HG02852 (cell line): ENCODE results near the gene SUPT6H.
A peak's percentile ranks its signal among the peaks of the same experiment; 100 is the strongest.
"Not testable (repeated sequence)": the region's sequence is repeated elsewhere in the genome, so short reads cannot be mapped to it uniquely, and the experiment has no call there.

ENCODE experiments used
- ATAC-seq: cut with Tn5 transposase; IDR thresholded peaks from one replicate; pipeline ENCODE4 v1.9.1; 2021; ENCODE audit warnings: mild to moderate bottlenecking, moderate library complexity; ENCODE audit not compliant: unreplicated experiment

Gene SUPT6H

DNA sequence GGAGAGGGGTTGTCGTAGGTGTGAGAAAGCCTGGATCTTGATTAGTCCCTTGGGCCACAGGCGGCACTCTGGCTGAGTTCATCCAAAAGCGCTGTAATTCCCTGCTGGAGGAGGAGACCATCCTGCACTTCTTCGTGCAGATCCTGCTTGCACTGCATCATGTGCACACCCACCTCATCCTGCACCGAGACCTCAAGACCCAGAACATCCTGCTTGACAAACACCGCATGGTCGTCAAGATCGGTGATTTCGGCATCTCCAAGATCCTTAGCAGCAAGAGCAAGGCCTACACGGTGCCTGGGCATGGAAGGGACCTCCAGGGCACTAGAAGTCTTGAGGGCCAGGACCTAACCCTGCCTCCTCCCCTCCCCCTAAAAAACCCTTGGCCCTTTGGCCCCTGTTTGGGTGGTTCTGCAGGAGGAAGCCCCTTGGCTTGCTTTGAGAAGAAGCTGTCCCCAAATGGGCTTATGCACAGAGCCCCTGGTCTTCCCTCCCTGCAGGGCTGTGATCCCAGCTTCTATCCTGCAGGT, 72.8 kb downstream of the SUPT6H start:
- ATAC-seq, result no peak

GRCh38 chr17:28735242-28735722, 73.3 kb downstream of the SUPT6H start:
- ATAC-seq, result no peak

DNA sequence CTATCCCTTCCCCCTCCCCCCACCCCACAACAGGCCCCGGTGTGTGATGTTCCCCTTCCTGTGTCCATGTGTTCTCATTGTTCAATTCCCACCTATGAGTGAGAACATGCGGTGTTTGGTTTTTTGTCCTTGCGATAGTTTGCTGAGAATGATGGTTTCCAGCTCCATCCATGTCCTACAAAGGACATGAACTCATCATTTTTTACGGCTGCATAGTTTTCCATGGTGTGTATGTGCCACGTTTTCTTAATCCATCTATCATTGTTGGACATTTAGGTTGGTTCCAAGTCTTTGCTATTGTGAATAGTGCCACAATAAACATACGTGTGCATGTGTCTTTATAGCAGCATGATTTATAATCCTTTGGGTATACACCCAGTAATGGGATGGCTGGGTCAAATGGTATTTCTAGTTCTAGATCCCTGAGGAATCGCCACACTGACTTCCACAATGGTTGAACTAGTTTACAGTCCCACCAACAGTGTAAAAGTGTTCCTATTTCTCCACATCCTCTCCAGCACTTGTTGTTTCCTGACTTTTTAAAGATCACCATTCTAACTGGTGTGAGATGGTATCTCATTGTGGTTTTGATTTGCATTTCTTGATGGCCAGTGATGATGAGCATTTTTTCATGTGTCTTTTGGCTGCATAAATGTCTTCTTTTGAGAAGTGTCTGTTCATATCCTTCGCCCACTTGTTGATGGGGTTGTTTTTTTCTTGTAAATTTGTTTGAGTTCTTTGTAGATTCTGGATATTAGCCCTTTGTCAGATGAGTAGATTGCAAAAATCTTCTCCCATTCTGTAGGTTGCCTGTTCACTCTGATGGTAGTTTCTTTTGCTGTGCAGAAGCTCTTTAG, 74.1 kb downstream of the SUPT6H start:
- not testable (repeated sequence) for ATAC-seq

DNA sequence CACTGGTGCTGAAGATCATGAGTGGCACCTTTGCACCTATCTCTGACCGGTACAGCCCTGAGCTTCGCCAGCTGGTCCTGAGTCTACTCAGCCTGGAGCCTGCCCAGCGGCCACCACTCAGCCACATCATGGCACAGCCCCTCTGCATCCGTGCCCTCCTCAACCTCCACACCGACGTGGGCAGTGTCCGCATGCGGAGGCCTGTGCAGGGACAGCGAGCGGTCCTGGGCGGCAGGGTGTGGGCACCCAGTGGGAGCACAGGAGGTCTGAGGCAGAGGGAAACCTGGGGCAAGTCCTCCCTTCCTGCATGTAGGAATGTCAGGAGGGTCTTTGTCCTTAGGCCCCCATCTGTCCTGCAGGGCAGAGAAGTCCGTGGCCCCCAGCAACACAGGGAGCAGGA, 75.3 kb downstream of the SUPT6H start:
- ATAC-seq, result no peak

DNA sequence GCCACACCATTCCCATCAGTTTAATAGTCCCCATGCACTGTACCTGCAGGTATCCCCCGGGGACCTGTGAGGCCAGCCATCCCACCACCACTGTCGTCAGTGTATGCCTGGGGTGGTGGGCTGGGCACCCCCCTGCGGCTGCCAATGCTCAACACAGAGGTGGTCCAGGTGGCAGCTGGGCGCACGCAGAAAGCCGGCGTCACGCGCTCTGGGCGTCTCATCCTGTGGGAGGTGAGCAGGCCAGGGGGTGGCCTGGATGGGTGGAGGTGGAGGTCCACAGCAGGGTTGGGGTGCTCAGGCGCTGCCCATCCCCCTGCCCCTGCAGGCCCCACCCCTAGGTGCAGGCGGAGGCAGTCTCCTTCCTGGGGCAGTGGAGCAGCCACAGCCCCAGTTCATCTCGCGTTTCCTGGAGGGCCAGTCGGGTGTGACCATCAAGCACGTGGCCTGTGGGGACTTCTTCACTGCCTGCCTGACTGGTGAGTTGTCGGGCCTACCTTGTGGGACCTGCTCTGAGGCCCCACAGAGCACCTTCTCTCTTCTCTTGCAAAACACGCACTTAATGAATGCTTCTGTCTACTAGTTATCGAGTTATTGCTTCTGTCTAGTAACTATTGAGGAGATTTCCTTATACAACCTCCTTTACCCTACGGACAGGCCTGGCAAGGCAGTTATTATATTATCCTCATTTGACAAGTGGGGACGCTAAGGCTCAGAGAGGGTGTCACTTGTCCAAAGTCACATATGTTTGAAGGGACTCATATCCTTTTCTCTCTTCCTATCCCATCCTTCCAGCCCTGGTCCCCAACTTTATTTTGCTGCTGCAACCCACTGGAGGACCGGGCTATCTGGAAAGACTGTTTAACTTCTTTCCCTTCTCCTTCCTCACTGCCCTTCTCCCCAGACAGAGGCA, 76.0 kb downstream of the SUPT6H start:
- ATAC-seq, result peak; percentile 73

DNA sequence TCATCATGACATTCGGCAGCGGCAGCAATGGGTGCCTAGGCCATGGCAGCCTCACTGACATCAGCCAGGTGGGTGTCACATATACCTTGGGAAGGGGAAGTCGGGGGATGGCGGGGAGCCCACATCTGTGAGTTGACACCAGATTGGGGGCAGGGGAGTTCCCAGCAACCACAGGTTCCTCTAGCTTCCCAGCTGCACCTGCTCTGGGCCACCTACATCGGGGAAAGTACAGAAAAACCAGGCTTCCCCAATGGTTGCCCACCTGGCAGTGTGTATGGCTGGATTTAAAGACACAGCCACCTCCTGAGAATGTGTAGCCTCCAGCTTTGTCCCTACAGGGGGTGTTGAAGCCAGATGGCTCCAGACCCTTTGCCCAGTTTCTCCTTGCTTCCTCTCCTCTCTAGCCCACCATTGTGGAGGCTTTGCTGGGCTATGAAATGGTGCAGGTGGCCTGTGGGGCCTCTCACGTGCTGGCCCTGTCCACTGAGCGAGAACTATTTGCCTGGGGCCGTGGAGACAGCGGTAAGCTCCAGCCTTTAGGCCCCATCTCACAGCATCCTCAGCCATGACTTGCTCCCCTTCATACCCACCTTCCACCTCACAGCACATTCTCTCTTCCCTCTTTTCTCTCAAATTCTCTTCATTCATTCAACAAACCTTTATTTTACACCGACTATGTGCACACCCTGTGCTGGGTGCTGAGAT, 76.8 kb downstream of the SUPT6H start:
- ATAC-seq, result no peak

DNA sequence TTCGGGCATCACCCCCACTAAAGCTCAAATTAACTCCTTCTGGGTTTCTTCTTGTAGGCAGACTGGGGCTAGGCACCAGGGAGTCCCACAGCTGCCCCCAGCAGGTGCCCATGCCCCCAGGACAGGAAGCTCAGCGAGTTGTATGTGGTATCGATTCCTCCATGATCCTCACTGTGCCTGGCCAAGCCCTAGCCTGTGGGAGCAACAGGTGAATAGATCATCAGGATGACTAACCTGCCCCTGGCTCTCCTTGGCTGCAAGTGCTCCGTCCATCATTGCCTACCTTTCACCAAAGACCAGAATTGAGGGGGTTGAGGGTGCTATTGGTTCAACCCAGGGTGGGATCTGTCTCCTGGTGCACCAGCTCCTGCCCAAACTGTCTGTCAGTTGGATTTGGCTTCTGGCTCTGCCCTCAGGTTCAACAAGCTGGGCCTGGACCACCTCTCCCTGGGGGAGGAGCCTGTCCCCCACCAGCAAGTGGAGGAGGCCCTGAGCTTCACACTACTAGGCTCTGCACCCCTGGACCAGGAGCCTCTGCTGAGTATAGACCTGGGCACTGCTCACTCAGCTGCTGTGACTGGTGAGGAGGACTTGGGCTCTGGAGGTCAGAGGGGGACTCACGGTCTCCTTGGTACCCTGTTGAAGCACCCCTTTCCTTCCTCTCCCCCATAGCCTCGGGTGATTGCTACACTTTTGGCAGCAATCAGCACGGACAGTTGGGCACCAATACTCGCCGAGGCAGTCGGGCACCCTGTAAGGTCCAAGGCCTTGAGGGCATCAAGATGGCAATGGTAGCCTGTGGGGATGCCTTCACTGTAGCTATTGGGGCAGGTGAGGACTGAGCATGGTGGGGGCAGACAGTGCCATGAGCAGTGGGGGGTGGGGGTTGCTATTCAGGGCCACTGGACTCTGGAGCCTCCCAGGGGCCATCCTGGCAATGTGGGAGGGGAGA, 78.7 kb downstream of the SUPT6H start:
- no peak for ATAC-seq

DNA sequence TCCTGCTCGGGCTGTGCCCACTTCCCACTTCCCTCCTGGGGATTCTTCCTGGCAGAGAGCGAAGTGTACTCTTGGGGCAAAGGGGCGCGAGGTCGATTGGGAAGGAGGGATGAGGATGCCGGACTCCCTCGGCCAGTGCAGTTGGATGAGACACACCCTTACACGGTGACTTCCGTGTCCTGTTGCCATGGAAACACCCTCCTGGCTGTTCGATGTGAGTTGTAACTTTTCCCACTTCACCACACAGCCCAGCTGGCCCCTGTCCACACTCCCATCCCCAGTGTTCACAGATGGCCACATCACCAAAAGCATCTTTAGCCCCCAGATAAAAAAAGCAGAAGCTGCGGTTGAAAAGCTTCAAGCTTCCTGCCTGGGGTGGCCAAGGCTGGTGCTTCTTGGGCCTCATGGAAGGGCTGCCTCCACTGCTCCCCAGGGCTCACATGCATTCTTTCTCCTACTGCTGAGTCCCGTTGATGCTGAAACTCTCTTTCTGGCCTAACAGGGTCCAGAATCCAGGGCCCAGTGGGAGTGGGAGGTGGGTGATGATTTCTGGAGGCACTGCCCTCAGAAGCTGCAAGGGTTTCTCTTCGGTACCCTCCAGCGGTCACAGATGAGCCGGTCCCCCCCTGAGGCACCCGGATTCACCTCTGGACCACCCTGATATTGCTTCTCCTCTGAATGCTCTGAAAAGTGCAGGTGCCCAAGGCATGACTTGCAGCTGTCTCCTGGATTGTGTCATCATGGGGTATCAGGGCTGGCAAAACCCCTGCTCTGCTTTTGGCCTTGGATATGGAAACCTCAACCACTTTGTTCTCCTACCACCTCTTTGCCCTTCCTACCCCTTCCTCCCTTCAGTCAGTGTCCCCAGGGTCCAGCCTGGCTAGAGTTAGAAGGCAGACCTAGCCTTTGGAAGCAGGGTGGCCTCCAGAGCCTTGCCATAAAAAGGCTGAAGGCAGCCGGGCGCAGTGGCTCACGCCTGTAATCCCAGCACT, 79.6 kb downstream of the SUPT6H start:
- no peak for ATAC-seq

- ATAC-seq, result peak; percentile 67
These were observed 81.5 kb downstream of the SUPT6H start, which contains the start of gene TRAF4 for GRCh38 chr17:28743243-28744103. TRAF4 (plus strand) TSS chr17:28744011; CDS start chr17:28744113, 102 bp downstream.

DNA sequence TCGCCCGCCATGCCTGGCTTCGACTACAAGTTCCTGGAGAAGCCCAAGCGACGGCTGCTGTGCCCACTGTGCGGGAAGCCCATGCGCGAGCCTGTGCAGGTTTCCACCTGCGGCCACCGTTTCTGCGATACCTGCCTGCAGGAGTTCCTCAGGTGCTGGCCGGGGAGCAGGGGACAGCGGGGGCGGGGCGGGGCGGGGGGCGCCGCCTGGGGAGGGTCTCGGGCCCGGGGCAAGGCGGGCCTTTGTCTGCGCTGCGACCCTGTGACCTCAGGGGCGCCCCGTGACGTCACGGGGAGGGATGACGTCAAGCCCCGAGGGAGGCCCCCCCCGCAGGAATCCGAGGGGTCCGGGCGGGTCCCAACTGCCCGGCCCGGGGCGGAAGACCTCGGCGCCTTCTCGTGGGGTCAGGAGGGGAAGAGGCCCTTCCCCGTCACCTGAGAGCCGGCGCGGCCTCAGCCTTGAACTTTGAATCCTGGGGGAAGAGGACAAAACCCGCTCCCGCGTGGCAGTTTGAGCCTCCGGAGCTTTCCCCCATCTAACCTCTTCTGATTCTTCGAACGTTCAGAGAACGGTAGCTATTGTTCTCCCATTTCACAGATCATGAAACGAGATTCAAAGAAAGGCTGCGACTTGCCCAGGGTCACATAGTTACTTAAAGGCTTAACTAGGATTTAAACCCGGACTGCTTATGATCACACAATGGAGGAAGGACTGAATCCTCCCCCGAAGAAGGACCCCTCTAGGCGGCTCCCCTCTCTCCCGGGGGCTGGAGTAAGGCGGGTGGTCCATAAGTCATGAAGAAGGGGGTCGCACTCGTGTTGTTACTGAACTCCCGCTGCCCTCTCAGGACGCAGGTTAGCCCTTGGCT, 82.3 kb downstream of the SUPT6H start:
- peak; percentile 29 for ATAC-seq

- no peak for ATAC-seq
These were observed 83.2 kb downstream of the SUPT6H start for GRCh38 chr17:28744972-28745785.

DNA sequence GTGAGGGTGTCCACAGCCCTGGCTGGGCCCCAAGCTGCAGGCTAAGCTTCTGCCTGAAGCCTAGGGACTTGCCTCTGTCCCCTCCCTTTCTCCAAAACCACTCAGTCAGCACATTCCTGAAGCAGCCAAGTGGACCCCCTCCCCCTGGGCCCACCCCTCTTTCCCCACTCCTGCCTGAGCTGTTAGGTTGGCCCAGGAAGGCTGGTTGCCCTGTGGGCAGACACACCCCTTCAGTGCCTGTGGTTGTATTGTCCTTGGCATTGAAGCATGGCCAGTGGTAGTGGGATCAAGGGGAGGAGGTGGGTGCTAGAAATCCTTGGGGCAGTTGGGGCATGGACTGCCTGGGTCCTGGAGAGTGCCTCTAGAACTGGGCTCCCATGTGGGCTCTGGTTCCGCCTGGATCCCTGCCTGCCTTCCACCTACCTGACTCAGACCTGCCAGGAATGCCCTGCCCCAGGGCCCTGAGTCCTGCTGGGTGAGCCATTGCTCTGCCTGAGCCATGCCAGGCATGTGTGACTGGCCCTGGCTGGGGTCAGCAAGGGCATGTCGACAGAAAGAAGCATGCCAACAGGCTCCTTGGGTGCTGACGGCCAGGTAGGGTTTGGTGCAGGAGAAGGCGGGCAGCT, 83.9 kb downstream of the SUPT6H start:
- no peak for ATAC-seq

DNA sequence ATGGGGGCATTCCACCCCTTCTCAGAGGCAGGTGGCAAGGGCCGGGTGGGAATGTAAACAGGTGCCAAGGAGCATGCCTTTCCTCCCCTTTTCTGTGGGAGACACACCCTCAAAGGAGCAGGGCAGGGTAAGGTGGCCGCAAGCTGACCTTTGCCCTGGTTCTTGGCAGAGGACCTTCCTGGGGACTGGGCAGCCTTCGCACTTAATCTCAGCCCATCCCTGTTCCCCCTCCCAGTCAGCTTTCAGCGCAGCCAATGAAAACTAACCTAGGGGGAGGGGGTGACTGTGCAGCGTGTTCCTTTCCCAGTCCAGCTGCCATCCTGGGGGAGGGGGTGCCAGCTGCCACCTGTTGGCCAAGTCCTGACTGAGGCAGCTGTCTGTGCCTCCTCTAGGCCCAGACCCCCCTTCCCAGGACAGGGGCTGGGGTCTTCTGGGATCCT, 84.6 kb downstream of the SUPT6H start:
- no peak for ATAC-seq

- no peak for ATAC-seq
These were observed 85.2 kb downstream of the SUPT6H start for GRCh38 chr17:28747051-28747691.
